ENCODE measurements around the gene MAB21L4. TPM values are rescaled to one million over a fixed set of nuclear protein-coding genes. Genes with fewer than 3 reads are reported as not detected.

The MAB21L4 gene
- total RNA-seq, 2 donors from 2014 or later, result 0.31 TPM; not detected in 1

DNA sequence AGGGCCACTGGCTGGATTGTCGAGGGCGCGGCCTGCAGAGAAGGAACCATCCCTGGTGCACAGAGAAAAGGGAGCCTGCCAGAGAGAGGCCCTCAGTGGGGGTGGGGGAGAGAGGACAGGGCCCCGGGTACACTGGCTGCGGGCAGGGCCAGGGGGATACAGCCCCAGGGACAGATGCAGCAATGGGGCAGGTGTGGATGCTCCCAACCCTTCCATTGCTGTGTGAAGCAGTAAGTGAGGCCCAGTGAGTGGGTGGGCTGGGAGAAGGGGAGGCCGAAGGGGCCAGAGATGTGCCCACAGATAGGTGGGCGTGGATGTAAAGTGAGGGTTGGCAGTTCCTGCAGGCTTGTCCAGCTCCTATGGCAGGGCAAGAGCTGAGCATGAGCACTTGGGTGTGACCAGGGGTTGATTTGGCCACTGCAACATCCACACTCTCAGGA, 19.9 kb downstream of the MAB21L4 start:
- H3K9me3 ChIP-seq, result no peaks in the 10 kb centered on the region
- TF ChIP-seq, protein P1, sequence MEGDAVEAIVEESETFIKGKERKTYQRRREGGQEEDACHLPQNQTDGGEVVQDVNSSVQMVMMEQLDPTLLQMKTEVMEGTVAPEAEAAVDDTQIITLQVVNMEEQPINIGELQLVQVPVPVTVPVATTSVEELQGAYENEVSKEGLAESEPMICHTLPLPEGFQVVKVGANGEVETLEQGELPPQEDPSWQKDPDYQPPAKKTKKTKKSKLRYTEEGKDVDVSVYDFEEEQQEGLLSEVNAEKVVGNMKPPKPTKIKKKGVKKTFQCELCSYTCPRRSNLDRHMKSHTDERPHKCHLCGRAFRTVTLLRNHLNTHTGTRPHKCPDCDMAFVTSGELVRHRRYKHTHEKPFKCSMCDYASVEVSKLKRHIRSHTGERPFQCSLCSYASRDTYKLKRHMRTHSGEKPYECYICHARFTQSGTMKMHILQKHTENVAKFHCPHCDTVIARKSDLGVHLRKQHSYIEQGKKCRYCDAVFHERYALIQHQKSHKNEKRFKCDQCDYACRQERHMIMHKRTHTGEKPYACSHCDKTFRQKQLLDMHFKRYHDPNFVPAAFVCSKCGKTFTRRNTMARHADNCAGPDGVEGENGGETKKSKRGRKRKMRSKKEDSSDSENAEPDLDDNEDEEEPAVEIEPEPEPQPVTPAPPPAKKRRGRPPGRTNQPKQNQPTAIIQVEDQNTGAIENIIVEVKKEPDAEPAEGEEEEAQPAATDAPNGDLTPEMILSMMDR (IDR thresholded peaks at IDR 0.05), result no peak
- no peaks in the 10 kb centered on the region for H3K27me3 ChIP-seq
- no peak overlapping the region for H3K4me3 ChIP-seq
- no peak overlapping the region for H3K27ac ChIP-seq
- no peaks in the 10 kb centered on the region for H3K36me3 ChIP-seq
- no peaks in the 10 kb centered on the region for H3K4me1 ChIP-seq
- DNase-seq (ENCODE audit: low spot score), result no peak

DNA sequence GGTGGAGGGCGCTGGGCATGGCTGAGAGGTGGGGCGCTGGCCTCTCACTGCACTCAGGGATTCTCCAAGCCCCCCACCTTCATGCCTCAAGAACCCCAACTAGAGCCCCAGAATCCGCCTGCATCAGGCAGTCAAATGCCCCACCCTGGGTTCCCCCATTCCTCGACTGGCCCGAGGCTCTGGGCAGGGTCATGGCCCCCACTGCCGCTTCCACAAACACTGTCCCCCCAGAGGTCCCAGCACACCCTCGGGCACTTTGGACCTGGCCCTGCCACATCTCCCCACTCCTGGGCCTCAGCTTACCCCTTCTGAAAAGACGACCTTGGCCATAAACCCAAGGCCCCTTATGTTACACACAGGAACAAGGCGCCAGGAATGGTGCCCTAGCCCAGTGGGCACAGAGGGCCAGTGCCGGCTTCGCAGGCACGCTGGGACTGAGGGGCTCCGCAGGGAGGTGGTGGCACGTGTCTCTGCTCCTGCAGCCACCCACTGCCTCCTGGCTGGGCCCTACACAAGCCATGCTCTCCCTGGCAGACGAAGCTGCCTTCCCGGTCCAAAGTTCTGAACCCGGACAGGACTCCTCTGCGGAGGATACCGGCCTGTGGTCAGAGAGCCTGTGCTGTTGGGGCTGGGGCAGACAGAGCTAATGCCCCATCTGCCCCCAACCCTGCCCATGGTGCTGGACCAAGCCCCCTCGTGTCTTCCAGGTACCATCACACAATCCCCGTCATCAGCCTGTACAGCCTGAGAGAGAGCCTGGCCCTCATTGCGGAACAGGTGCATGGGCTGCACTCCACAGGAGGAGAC, 20.5 kb downstream of the MAB21L4 start:
- no peak overlapping the region for H3K27ac ChIP-seq
- no peak for DNase-seq (ENCODE audit: low spot score)
- no peak overlapping the region for H3K4me3 ChIP-seq
- no peaks in the 10 kb centered on the region for H3K4me1 ChIP-seq
- H3K36me3 ChIP-seq, result no peaks in the 10 kb centered on the region
- TF ChIP-seq, protein P1 (IDR thresholded peaks at IDR 0.05), result no peak
- H3K9me3 ChIP-seq, result no peaks in the 10 kb centered on the region
- H3K27me3 ChIP-seq, result no peaks in the 10 kb centered on the region

DNA sequence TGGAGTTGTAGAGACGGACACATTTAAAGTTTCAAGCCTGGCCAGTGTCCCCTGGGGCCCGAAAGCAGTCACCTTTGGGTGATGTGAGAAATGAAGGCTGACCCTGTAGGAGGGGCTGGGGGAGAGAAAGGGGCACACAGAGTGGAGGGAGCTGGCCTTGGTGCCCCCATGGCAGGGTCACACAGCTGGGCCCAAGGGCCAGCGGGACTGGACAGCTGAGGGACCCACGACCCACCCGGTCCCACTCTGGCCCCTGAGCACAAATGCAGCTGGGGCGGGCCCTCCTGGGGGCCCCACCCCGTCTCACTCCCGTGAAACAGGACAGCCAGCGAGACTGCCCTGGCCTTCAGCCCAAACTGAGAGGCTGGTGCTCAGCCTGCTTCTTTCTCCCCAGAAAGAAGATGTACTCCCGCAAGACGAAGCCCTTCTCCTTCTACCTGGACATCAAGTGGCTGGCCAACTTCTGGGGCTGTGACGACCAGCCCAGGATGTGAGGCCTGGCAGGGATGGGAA, 21.2 kb downstream of the MAB21L4 start:
- Histone ChIP-seq H3K9me3 (no peaks in the 10 kb centered on the region), H3K27me3 (no peaks in the 10 kb centered on the region), H3K27ac (no peak overlapping the region), H3K4me1 (no peaks in the 10 kb centered on the region), H3K36me3 (no peaks in the 10 kb centered on the region), H3K4me3 (no peak overlapping the region)
- DNase-seq (ENCODE audit: low spot score), result no peak
- TF ChIP-seq, protein P1 (IDR thresholded peaks at IDR 0.05), result no peak

DNA sequence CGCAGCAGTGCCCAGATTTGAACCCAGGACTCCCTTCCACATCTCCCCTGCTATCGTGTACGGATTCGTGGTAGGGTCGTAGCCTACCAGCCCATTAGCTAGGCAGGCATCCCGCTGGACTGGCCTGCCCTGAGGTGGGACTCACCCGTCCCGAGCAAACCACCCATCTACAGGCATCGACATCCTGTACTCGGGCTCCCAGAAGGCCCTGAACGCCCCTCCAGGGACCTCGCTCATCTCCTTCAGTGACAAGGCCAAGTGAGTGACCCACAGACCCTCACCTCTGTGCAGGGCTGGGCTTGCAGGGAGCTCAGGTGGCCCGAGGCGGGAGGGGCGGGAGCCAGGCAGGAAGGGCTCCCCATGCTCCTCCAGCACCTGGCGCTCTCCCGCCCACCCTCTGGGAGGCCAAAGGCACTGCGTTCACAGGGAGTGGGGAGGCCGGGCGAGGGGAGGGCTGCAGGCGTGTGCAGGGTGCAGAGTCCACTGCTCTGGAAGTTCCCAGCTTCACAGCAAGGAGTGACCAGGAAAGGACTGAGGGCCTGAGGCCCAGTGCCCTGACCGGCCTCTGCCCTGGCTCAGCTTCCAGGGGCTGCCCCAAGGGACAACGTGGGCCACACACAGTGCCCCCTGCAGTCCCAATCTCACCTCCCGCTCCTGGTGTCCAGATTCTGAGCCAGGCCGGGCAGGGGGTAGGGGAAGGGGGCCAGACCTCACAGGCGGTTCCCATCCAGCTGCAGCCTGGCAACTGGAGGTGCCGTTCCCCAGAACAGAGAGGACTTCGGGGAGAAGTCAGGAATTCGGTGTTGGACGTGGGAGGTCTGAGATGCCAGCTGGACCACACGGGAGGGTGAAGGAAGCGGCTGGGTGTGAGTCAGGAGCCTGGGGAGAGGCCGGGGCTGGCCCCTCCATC, 21.9 kb downstream of the MAB21L4 start:
- H3K27ac ChIP-seq, result no peak overlapping the region
- H3K9me3 ChIP-seq, result no peaks in the 10 kb centered on the region
- no peaks in the 10 kb centered on the region for H3K4me1 ChIP-seq
- DNase-seq (ENCODE audit: low spot score), result no peak
- H3K27me3 ChIP-seq, result no peaks in the 10 kb centered on the region
- TF ChIP-seq, protein P1 (IDR thresholded peaks at IDR 0.05), result no peak
- no peaks in the 10 kb centered on the region for H3K36me3 ChIP-seq
- H3K4me3 ChIP-seq, result no peak overlapping the region

DNA sequence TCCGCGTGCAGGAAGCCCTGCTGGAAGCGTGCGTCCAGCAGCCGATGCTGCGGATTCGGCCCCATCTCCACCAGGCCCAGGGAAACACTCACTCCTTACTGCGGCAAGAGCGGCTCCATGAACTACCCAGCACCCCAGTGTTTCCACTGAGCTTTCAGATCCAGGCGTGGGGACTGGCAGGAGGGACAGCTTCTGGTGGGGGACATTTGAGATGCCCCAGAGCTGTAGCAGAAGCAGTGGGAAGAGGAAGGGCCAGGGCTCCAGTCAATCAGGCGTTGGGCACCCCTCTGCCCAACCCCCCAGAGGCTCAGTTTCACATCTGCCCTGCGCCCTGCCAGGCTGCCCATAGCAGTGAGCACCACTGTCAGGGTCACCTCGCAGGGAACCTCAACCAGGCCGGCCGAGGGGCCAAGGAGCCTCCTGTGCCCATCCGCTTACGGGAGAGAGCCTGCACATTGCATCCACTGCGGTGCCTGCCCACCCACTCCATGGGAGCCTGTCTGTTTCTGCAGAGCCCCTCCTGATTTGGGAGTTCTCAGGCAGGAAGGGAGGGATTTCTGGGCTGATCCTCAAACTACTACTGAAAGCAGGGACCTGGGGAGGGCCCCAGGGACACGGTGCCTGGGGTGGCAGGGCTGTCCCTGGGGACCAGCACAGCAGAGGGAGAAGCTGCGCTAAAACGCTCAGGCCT, 22.7 kb downstream of the MAB21L4 start:
- no peaks in the 10 kb centered on the region for H3K36me3 ChIP-seq
- no peak overlapping the region for H3K27ac ChIP-seq
- no peaks in the 10 kb centered on the region for H3K4me1 ChIP-seq
- H3K9me3 ChIP-seq, result no peaks in the 10 kb centered on the region
- DNase-seq (ENCODE audit: low spot score), result no peak
- no peak overlapping the region for H3K4me3 ChIP-seq
- TF ChIP-seq, protein P1 (IDR thresholded peaks at IDR 0.05), result no peak
- H3K27me3 ChIP-seq, result no peaks in the 10 kb centered on the region

All from right atrium auricular region (tissue), 2 donors.